NCI-H510A treated with DMSO at 0.1 percent for 48 hours (cell line): ENCODE results near the gene HMCN2.

Experiments
- DNase-seq: peaks from one replicate; lab custom pipeline; 2025; lab: John Stamatoyannopoulos, UW

HMCN2 gene

DNA sequence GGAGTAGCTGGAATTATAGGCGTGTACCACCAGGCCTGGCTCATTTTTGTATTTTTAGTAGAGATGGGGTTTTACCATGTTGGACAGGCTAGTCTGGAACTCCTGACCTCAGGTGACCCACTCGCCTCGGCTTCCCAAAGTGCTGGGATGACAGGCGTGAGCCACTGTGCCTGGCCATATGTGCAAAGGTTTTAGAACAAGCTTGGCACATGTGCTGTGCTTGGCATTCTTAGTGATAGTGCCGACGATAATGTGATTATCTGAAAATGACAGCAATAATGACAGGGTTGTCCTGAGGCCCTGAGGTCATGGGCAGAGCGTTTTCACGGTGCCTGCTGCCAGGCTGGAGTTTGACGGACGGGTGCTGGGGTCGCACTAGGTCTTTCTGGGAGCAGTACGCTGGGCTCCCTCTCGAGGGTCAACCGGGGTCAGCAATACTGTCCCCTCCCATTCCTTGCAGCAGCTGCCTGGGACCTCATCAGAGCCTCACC, 42.6 kb downstream of the HMCN2 start:
- DNase-seq = no peak

- DNase-seq = no peak
Observed at GRCh38 chr9:130309689-130310455, 44.3 kb downstream of the HMCN2 start.

DNA sequence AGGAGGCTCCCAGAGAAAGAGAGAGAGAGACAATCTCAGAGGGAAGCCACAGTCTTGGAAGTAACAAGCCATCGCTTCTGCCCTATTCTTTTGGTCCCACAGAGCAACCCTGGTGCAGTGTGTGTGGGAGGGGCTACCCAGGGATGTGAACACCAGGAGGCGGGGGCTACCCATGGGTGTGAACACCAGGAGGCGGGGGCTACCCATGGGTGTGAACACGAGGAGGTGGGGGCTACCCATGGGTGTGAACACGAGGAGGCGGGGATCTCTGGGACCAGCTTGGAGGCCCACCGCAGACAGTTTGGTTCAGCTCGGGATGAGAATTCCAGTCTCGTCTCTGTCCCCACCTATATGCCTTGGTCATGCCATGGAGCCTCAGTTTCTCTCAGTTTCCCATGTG, 44.9 kb downstream of the HMCN2 start:
- DNase-seq = no peak

GRCh38 chr9:130311003-130311402, 45.4 kb downstream of the HMCN2 start:
- DNase-seq = no peak

GRCh38 chr9:130311408-130312140, 46.0 kb downstream of the HMCN2 start:
- no peak for DNase-seq

DNA sequence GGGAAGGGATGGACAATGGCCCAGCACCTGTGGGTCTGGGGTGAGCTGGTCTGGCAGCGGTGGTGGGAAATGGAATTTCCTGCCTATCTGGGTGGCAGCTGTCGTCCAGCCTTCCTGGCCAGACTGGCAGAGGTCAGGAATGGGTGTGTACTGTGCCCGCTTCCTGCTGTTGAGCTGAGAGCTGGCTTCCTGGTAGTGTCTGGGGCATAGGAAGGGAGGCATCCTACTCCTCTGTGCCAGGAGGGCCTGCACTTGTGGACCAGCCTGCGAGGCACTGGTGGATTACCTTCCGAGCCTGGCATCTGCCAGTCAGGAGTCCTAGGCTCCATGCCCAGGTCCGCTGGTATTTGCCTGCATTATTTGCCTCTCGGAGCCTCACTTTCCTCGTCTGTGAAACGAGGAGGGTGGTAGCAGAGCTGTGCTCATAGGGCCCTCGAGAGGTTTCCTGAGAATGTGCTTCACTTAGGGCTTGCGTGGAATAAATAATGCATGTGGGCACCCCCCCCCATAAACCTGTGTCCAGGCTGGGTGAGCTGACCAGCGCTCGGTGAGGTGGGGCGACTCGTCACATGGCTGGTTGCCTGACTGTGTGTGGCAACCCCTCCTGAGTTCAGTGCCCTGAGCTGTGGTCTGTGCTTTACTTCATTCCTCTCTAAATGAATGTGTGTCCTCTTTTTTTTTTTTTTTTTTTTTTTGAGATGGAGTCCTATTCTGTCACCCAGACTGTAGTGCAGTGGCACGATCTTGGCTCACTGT, 47.7 kb downstream of the HMCN2 start:
- DNase-seq = no peak

- no peak for DNase-seq
Observed at GRCh38 chr9:130315446-130316226, 50.1 kb downstream of the HMCN2 start.

GRCh38 chr9:130316430-130316829, 50.9 kb downstream of the HMCN2 start:
- DNase-seq = no peak

- no peak for DNase-seq
Observed at GRCh38 chr9:130319300-130319699, 53.7 kb downstream of the HMCN2 start.

DNA sequence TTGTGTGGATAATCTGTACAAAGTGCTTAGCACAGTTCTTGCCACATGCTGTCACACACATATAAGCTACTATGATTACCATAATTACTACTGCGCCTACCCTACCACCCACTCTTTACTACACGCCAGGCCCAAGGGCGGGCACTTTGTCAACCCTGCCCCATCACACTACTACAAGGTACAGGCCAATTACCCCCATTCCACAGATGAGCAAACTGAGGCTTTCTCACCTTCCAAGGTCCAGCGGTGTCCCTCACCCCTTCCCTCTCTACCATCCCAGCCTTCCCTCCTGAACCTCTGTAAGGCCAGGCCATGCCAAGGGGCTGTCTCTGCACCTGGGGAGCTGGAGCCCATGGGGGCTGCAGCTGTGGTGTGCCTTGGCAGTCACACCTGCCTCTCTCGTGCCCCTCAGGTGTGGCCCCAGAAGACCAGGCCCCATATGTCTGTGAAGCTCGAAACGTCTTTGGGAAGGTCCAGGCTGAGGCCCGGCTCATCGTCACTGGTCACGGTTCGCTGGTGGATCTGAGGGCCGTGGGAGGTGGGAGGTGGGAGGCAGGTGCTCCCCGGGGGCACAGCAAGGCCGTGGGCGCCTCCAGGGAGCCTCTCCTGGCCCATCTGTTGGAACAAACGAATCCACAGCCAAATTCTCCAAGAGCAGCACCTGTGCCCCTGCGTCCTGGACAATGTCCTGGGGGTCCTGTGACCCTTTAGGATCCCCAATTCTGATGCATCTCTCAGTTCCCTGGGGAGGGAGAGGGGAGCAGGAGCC, 54.6 kb downstream of the HMCN2 start:
- DNase-seq = no peak

- no peak for DNase-seq
Observed at GRCh38 chr9:130320723-130321481, 55.3 kb downstream of the HMCN2 start.

GRCh38 chr9:130321539-130321938, 56.0 kb downstream of the HMCN2 start:
- DNase-seq = no peak

- no peak for DNase-seq
Observed at GRCh38 chr9:130323051-130323745, 57.6 kb downstream of the HMCN2 start.

DNA sequence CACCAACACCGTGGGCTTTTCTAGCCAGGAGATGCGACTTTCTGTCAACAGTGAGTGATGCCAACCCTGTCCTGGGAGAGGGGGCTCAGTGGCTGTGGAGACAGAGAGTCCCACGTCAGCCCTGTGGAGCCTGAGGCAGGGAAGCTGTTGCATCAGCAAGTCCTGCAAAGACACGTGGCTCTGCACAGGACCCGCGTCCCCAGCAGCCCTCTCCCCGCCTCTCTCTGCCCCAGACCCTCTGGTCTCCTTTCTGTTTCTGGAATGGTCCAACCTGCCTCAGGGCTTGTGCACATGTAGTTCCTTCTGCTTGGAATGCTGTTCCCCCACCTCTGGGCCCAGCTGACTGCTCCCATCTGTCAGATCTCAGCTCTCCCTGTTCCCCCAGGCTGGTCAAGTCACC, 60.4 kb downstream of the HMCN2 start:
- DNase-seq = no peak

DNA sequence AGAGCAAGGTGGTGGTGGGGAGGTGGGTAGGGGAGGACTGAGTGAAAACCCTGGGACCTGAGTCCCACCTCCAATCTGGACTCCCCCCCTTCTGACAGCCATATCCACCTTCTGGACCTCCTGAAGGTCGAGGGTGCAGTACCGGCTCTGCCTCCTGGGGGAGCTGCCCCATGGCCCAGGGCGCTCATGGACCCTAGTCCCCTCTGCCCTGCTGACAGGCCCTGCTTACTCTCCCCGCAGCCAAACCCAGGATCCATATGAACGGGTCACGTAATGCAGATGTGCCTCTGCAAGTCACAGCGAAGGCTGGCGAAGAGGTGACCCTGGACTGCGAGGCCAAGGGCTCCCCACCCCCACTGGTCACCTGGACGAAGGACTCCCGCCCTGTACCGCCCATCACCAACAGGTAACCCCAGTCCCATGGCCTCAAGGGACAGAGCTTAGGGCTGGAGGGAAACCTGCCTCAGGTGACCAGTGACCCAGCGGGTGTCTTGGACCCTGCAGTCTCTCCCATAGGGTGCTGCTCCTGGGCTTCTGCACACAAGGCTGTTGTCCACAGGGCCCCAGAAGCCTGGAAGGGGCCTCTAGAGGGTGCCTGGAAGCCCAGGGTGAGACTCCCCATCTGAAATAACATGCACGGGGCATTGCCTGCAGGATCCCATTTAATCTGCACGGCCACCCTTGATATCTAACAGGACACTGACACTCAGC, 61.7 kb downstream of the HMCN2 start:
- DNase-seq = no peak

- no peak for DNase-seq
Observed at GRCh38 chr9:130327781-130328348, 62.3 kb downstream of the HMCN2 start.

GRCh38 chr9:130328349-130328801, 62.8 kb downstream of the HMCN2 start:
- DNase-seq = no peak

DNA sequence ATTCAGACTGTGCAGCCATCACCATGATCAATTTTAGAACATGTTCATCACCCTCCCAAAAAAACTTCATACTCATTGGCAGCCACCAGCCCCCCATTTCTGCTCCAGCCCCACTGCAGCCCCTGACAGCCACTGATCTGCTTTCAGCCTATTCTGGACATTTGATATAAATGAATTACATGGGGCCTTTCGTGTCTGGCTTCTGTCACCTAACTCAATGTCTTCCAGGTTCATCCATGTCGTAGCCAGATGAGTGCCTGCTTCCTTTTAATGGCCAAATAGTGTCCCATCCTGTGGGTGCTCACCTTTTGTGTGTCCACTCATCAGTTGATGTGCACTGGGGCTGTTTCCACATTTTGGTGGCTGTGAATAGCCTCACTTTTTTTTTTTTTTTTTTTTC, 63.5 kb downstream of the HMCN2 start:
- DNase-seq = no peak
